ENCODE results near the gene BICC1. TPM values are rescaled to one million over a fixed set of nuclear protein-coding genes. Genes with fewer than 3 reads are reported as not detected.

BICC1 gene
- total RNA-seq, 1 experiment from 2014 or later = 0.67 TPM

GRCh38 chr10:58795560-58795959 lies 282.9 kb downstream of the BICC1 start:
- H3K27me3 ChIP-seq (ENCODE audit: control insufficient read depth, insufficient read depth, low read length) = no peaks in the 10 kb centered on the region
- no peak overlapping the region for H3K27ac ChIP-seq (ENCODE audit: low read length)
- ChIA-PET POLR2A (no interaction called here), CTCF (no interaction called here)
- in situ Hi-C loops (cut with HindIII; ENCODE audit: low pct_unique_long_range_greater_than_20kb, low sequenced_read_pairs) = no loop called here
- H3K9me3 ChIP-seq (ENCODE audit: control insufficient read depth, insufficient read depth, low read depth, low read length) = no peaks in the 10 kb centered on the region
- H3K4me1 ChIP-seq (ENCODE audit: control insufficient read depth, insufficient read depth, low read length) = no peaks in the 10 kb centered on the region
- H3K4me3 ChIP-seq (ENCODE audit: low read depth in 2 of 2, low read length in 2 of 2) = no peak overlapping the region
- TF ChIP-seq REST (IDR thresholded peaks at IDR 0.05; ENCODE audit: insufficient read depth in 1 of 2, low read depth in 2 of 2, low read length in 1 of 2) (no peak), TCF7L2 (IDR thresholded peaks at IDR 0.05; ENCODE audit: low read depth, low read length) (no peak), POLR2AphosphoS5 (IDR thresholded peaks at IDR 0.05; ENCODE audit: low read depth, low read length) (no peak), SIN3A (IDR thresholded peaks at IDR 0.05; ENCODE audit: borderline replicate concordance, insufficient read depth, low read depth, low read length) (no peak), CTCF (IDR thresholded peaks at IDR 0.05) (no peak)
- no peak for ATAC-seq
- intact Hi-C loops (cut with micrococcal nuclease; ENCODE audit: unreplicated experiment) = no loop called here
- no TSS peak for BruUV-seq (replicated peaks)
- no peaks in the 10 kb centered on the region for H3K36me3 ChIP-seq (ENCODE audit: control insufficient read depth, insufficient read depth, low read length)
- no peak for DNase-seq (ENCODE audit: low read depth, low spot score)

GRCh38 chr10:58796242-58796641 lies 283.6 kb downstream of the BICC1 start:
- Histone ChIP-seq H3K4me3 (ENCODE audit: low read depth in 2 of 2, low read length in 2 of 2) (no peak overlapping the region), H3K27me3 (ENCODE audit: control insufficient read depth, insufficient read depth, low read length) (no peaks in the 10 kb centered on the region), H3K36me3 (ENCODE audit: control insufficient read depth, insufficient read depth, low read length) (no peaks in the 10 kb centered on the region), H3K4me1 (ENCODE audit: control insufficient read depth, insufficient read depth, low read length) (no peaks in the 10 kb centered on the region), H3K9me3 (ENCODE audit: control insufficient read depth, insufficient read depth, low read depth, low read length) (no peaks in the 10 kb centered on the region), H3K27ac (ENCODE audit: low read length) (no peak overlapping the region)
- TF ChIP-seq CTCF (IDR thresholded peaks at IDR 0.05) (no peak), REST (IDR thresholded peaks at IDR 0.05; ENCODE audit: insufficient read depth in 1 of 2, low read depth in 2 of 2, low read length in 1 of 2) (no peak), SIN3A (IDR thresholded peaks at IDR 0.05; ENCODE audit: borderline replicate concordance, insufficient read depth, low read depth, low read length) (no peak), POLR2AphosphoS5 (IDR thresholded peaks at IDR 0.05; ENCODE audit: low read depth, low read length) (no peak), TCF7L2 (IDR thresholded peaks at IDR 0.05; ENCODE audit: low read depth, low read length) (no peak)
- CTCF ChIA-PET = no interaction called here
- no peak for ATAC-seq
- in situ Hi-C loops (cut with HindIII; ENCODE audit: low pct_unique_long_range_greater_than_20kb, low sequenced_read_pairs) (no loop called here), intact Hi-C loops (cut with micrococcal nuclease; ENCODE audit: unreplicated experiment) (no loop called here)
- POLR2A ChIA-PET = no interaction called here
- DNase-seq (ENCODE audit: low read depth, low spot score) = no peak
- no TSS peak for BruUV-seq (replicated peaks)
